ENCODE measurements around the gene DNMT3B. TPM values are rescaled to one million over a fixed set of nuclear protein-coding genes. Genes with fewer than 3 reads are reported as not detected.
A peak's percentile ranks its signal among the peaks of the same experiment; 100 is the strongest.

DNMT3B gene
- total and polyA plus RNA-seq, 9 of the 15 experiments (the other 6 are each of a cell fraction or from before 2014, with no cell fraction given) = 9.3 to 74.8 (median 49.1) TPM

GRCh38 chr20:32819992-32820697 lies 58.0 kb downstream of the DNMT3B start:
- H3K9me1 ChIP-seq (ENCODE audit: control insufficient read depth, insufficient read depth, low read length) = peaks cover 4% of the 10 kb centered on the region
- peak; percentile 83 to 92 (median 87) for DNase-seq (ENCODE audit: extremely low read depth in 1 of 4, low spot score in 3 of 4)
- peak; percentile 91 for ATAC-seq
- peak overlapping the region; percentile 91 for H3K4me3 ChIP-seq
- H2AFZ ChIP-seq (ENCODE audit: low read depth, low read length) = peak overlapping the region; percentile 75
- FAIRE-seq = no peak
- H3K79me2 ChIP-seq (ENCODE audit: control insufficient read depth, insufficient read depth, low read length) = peaks cover 53% of the 10 kb centered on the region
- WGBS (ENCODE audit: insufficient coverage, low coverage, missing lambda C conversion rate) = 0% methylated on average over 28 of the region's 58 CpGs
- no peaks in the 10 kb centered on the region for H3K27me3 ChIP-seq (ENCODE audit: control insufficient read depth in 2 of 2, insufficient read depth in 2 of 2, low read length in 2 of 2)
- peaks cover 28% of the 10 kb centered on the region for H3K36me3 ChIP-seq (ENCODE audit: control insufficient read depth, insufficient read depth, low read length)
- peaks cover 26 to 29% of the 10 kb centered on the region in 2 experiments for H3K4me1 ChIP-seq (replicated peaks in 1 of 2; ENCODE audit: control insufficient read depth in 2 of 2, insufficient read depth in 2 of 2, low read length in 2 of 2)
- H3K9ac ChIP-seq (ENCODE audit: insufficient read depth in 1 of 2, low read depth in 2 of 2, low read length in 2 of 2) = peak overlapping the region; percentile 91 to 99
- BruUV-seq (replicated peaks) = TSS peak; percentile 64
- intact Hi-C loops (cut with micrococcal nuclease) (no loop called here), in situ Hi-C loops (cut with MboI) (no loop called here)
- H4K20me1 ChIP-seq (replicated peaks; ENCODE audit: control insufficient read depth, insufficient read depth, low read length) = peaks cover 39% of the 10 kb centered on the region
- ChIA-PET CTCF (ENCODE audit: low intra/inter-chr PET ratio) (no interaction called here), POLR2A (interaction anchor here (0.6 to 4.0 kb wide), 18 partner anchors 8 to 774 kb away, joined by 3 to 38 read pairs (median 4); no protein-coding TSS in a partner anchor)
- no peaks in the 10 kb centered on the region for H3K9me3 ChIP-seq (replicated peaks; ENCODE audit: control insufficient read depth, insufficient read depth, low read depth, low read length)
- peak overlapping the region; percentile 95 for H3K27ac ChIP-seq (ENCODE audit: extremely low read depth, low read depth, low read length)
- peak overlapping the region; percentile 96 for H3K4me2 ChIP-seq (ENCODE audit: insufficient read depth, low read length)
- TF ChIP-seq SIN3B (IDR thresholded peaks at IDR 0.05; ENCODE audit: low read depth) = peak; percentile 62
- no peak for TF ChIP-seq TBL1XR1 (IDR thresholded peaks at IDR 0.05; ENCODE audit: low read length in 2 of 2)
- TF ChIP-seq KAT7 (CRISPR knock-in tag; IDR thresholded peaks at IDR 0.05; ENCODE audit: borderline replicate concordance) = no peak; the same call in 1 of the 2 replicates
- 0 out of 2 replicates have a peak, but pooled peaks have one; percentile 23 for TF ChIP-seq ZBTB2 (IDR thresholded peaks at IDR 0.05)
- TF ChIP-seq GMEB1 (CRISPR knock-in tag; IDR thresholded peaks at IDR 0.05) = peak; percentile 89
- no peak for TF ChIP-seq DDX20 (tag; IDR thresholded peaks at IDR 0.05; ENCODE audit: low read depth)
- TF ChIP-seq SPI1 (IDR thresholded peaks at IDR 0.05; ENCODE audit: borderline replicate concordance, low read depth, low read length) = no peak
- peak; percentile 14 to 71; a peak in 3 of 4 replicates for TF ChIP-seq NONO (IDR thresholded peaks at IDR 0.05; ENCODE audit: low read depth in 2 of 2, low read length in 1 of 2)
- no peak; the same call in 1 of the 2 replicates for TF ChIP-seq E2F4 (CRISPR knock-in tag; IDR thresholded peaks at IDR 0.05; ENCODE audit: low read depth)
- no peak for TF ChIP-seq CSDE1 (IDR thresholded peaks at IDR 0.05)
- no peak for TF ChIP-seq ZNF583 (CRISPR knock-in tag; IDR thresholded peaks at IDR 0.05)
- no peak for TF ChIP-seq NUFIP1 (IDR thresholded peaks at IDR 0.05; ENCODE audit: partially characterized antibody)
- TF ChIP-seq HCFC1 (IDR thresholded peaks at IDR 0.05; ENCODE audit: low read depth, low read length) = peak; percentile 29; the same call in 1 of the 2 replicates
- peak in 1 of 2 experiments; percentile 79; a peak in 2 of 4 replicates for TF ChIP-seq HDAC1 (IDR thresholded peaks at IDR 0.05)
- peak; percentile 62 for TF ChIP-seq ETS1 (conservative IDR thresholded peaks at IDR 0.05; ENCODE audit: control insufficient read depth, low read depth, low read length)

Data from K562 (cell line).